ENCODE results near the gene IQSEC3.
"Not testable (repeated sequence)": the region's sequence is repeated elsewhere in the genome, so short reads cannot be mapped to it uniquely, and the experiment has no call there.

IQSEC3 gene

GRCh38 chr12:52902-53734 is 13.4 kb upstream of the IQSEC3 start:
- DNase-seq: not testable (repeated sequence)

- DNase-seq: no peak
Observed at GRCh38 chr12:53735-54730, 12.5 kb upstream of the IQSEC3 start.

DNA sequence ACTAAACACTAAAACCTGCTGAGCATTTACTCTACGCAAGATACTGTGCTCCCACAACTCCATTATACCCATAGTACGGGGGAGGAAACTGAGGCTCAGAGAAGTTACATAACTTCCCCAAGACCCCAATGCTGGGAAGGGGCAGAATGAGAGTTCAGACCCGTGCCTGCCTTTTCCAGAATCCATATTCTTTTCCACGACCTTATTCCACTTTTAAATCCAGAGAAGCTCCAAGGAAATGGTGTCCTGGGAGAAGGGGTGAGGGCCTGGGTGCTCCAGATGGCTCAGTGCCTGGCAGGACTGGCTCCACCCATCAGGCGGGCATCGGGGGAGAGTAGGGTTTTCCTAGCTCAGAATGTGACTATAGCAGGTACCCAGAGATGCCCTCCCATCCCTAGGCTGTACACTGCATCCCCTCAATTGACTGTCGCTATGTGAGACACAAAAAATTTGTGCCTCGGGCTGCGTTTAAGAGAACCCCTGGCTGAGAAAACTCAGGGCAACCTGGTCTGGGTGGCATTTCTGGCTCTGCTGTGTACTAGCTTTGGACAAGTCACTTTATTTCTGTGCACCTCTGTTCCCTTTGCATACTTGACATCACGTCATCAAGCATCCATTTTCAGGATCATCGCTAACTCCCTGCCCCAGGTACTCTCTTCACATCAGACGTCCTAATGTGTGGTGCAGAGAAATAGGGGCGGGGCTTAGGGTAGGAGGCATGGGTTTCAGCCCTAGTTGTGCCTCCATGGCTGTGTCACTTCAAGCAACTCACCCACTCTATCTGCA is 11.6 kb upstream of the IQSEC3 start:
- DNase-seq: no peak

- no peak for DNase-seq
Observed at GRCh38 chr12:56683-57346, 9.8 kb upstream of the IQSEC3 start.

- no peak for DNase-seq
Observed at GRCh38 chr12:57539-57938, 9.0 kb upstream of the IQSEC3 start.

DNA sequence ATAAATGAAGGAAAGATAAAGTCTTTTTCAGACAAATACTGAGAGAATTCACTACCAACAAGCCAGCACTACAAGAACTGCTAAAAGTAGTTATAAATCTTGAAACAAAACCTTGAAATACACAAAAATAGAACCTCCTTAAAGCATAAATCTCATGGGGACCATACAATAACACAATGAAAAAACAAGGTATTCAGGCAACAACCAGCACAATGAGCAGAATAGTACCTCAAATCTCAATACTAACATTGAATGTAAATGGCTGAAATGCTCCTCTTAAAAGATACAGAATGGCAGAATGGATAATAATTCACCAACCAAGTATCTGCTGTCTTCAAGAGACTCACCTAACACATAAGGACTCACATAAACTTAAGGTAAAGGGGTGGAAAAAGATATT is 7.7 kb upstream of the IQSEC3 start:
- DNase-seq: no peak

GRCh38 chr12:61845-62244 is 4.7 kb upstream of the IQSEC3 start:
- DNase-seq: not testable (repeated sequence)

- not testable (repeated sequence) for DNase-seq
Observed at GRCh38 chr12:65491-66063, 990 bp upstream of the IQSEC3 start.

DNA sequence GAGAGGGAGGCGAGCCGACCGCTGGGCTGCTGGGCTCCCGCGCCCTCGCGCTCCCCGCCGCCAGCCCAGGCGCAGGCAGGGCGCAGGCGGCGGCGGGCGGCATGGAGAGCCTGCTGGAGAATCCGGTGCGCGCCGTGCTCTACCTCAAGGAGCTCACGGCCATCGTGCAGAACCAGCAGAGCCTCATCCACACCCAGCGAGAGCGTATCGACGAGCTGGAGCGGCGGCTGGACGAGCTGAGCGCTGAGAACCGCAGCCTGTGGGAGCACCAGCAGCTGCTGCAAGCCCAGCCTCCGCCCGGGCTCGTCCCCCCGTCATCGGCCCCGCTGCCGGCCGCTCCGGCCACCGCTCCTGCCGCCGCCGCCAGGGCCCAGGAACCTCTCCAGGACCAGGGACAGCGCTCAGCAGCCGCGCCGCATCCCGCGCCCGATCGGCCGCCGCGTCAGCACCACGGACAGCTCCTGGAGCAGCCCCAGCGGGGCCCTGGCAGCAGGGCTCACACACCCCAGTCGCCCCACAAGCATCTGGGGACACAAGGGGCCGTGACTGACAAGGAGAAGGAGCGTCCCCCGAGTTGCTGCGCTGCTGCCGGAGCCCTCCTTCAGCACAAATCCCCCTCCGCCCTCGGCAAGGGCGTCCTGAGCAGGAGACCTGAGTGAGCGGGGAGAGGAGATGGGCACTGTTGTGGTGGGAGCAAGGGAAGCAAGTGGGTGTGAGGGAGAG is 376 bp downstream of the IQSEC3 start:
- DNase-seq: not testable (repeated sequence)

- DNase-seq: not testable (repeated sequence)
Observed at GRCh38 chr12:69677-70076, 3.1 kb downstream of the IQSEC3 start.

DNA sequence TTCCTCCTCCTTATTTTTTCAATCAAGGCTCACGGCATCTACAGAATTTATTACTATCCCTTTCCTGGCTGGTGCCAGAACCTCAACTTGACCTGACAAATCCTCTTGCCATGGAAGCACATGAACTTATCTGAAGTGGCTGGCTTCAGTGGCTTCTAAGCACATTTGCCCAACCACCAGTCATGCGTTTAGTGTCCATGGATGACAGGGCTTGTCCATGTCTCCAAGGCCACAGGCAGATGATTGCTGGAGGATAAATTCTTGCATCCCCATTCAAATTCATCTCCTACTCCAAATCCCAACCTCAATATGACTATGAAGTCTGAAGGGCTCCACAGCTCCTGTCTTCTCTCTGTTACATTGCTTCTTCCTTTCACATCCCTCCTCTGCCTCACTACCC is 4.0 kb downstream of the IQSEC3 start:
- not testable (repeated sequence) for DNase-seq

DNA sequence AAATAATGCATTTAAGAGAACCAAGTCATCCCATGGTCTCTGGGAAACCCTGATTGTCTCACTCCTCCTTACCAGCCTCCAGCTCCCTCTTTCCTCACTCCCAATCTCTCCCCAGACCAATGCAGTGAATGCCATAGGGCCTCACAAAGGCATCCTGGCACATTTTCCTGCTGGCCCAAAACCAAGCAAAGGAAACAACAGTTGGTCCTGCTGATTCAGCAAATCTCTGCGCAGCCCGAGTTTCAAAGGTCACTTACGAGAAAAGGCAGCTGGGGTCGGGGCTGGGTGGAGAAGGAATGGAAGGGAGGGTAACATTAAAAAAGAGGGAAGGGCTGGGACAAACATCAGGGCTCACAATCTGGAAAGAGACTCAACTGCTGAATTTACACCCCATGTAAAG is 5.5 kb downstream of the IQSEC3 start:
- DNase-seq: not testable (repeated sequence)

DNA sequence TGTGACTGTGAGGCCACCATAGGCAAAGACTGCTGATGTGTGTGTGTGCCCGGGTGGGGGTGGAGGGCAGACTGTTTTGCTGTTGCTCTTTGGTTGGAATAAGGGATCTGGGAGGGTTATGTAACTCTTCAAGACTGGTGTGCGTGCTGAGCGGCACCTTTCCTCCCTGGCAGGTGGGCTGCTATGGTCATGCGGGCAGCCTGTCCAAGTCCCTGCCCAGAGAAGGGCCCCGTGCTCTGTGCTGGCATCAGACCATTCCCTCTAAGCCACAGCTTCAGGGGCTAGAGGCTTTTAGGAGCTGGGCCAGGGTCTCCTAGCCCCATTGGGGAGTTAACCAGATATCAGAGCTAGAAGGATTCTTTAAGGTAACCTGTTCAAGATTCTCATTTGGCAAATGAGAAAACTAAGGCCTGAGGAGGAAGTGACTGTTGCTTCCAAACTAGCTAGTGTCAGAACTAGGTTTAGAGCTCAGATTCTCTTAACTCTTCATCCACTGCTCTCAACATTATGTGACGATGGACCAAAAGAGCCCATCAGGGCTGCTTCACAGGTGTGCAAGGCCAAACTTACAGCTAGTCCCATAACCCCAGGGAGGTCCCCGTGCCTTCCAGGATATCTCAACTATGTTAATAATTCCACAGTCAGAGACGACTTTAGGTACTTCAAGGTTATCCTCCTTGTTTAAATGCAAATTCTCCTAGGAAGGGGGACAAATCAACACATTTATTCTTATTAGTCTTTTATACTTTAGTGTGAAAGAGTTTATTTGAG is 8.0 kb downstream of the IQSEC3 start:
- DNase-seq: not testable (repeated sequence)

GRCh38 chr12:75541-75940 is 9.0 kb downstream of the IQSEC3 start:
- DNase-seq: not testable (repeated sequence)

- not testable (repeated sequence) for DNase-seq
Observed at GRCh38 chr12:76102-76501, 9.5 kb downstream of the IQSEC3 start.

DNA sequence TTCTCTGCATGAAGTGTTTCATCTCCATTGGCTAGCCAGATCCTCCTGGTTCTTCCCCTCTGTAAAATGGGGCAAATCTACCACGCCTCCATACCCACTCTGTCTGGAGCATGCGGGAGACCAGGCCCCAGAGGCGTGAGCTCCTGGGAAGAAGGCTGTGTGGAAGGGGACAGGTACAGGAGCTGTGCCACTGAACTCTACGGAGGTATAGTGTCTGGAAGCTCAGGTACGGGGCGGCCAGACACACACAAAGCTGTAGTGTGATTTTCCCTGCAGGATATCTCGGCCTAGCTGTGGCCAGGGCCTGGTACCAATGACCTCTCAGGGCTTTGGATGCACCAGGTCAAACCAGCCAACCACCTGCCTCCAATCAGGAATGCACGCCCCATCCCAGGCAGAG is 10.0 kb downstream of the IQSEC3 start:
- DNase-seq: not testable (repeated sequence)

- DNase-seq: not testable (repeated sequence)
Observed at GRCh38 chr12:77101-77719, 10.6 kb downstream of the IQSEC3 start.

DNA sequence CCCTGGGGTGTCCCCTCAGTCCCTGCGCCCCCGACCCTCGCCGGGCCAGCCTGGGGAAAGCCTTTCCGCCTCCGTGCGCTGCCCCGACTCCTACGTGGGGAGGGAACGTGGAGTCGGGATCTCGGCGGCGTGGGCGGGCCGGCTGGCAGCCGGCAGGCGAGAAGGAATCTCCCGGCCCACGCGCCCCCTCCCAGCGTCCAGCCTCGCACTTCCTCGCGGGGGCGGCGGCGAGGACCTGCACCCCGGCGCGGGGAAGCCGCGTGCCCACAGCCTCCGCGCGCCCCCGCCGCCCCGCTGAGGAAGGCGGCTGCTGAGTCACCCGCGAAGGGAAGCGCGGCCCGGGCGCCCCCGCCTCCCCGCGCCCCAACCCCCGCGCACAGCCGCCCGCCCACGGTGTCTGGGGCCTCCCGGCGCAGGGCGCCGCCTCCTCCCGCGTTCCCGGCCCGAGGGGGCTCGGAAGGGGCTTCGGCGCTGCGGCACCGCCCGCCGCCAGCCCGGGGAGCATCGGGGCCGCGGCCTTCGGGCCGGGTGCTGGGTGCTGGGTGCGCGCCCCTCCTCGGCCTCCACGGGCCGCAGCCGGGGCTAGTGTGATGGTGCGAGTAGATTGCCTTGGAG is 11.3 kb downstream of the IQSEC3 start:
- DNase-seq: not testable (repeated sequence)

DNA sequence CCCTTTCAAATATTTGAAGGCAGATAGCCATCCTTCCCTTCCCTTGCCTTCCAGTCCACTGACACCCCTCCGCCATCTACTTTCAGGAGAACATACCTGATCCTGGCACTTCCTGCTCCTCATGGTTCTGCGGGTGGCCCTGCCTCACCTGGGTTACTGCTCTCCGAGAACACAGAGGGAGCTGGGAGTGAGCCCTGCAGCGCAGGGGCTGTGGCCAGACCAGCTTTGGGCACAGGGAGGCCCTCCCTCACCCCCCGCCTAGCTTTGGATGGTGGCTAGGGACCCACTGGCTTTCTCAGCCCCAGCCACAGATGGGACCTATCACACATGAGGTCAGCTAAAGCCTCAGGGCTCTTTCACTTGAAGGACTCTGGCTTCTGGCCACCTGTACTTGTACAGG is 12.4 kb downstream of the IQSEC3 start:
- DNase-seq: no peak

Measured in NCI-H1048 (cell line).